ENCODE measurements around the gene MSN.

GRCh38 chrX:65671286-65671685, 3.8 kb downstream of the MSN start:
- TF ChIP-seq YY1 (IDR thresholded peaks at IDR 0.05; ENCODE audit: insufficient read depth, insufficient read length) (no peak), ZNF274 (IDR thresholded peaks at IDR 0.05; ENCODE audit: low read depth, low read length) (no peak), SUZ12 (IDR thresholded peaks at IDR 0.05; ENCODE audit: extremely low read depth, insufficient read depth, insufficient read length) (no peak)
